ENCODE measurements around the gene CELF5.

DNA sequence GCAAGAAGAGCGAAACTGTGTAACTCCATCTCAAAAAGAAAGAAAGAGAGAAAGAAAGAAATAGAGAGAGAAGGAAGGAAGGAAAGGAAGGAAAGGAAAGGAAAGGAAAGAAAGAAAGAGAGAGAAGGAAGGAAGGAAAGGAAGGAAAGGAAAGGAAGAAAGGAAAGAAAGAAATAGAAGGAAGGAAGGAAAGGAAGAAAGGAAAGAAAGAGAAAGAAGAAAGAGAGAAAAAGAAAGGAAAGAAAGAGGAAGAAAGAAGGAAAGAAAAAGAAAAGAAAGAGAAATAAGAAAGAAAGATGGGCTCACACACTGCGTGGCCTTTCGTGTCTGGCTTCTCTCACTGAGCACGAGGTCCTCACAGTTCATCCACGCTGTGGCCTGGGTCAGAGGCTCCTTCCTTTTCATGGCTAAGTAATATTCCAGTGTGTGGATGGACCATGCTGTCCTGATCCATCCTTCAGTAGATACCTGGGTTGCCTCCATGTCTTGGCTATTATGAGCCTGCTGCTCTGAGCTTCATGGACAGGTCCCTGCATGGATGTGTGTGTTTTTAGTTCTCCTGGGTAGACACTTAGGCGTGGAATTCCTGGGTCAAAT lies 74.5 kb downstream of the CELF5 start:
- TF ChIP-seq EZH2 (IDR thresholded peaks at IDR 0.05; ENCODE audit: insufficient read depth, poor library complexity, severe bottlenecking) (no peak), EZH2phosphoT487 (IDR thresholded peaks at IDR 0.05; ENCODE audit: insufficient read depth, low read depth) (no peak)

Data from GM23248 (cell line).